ENCODE results near the gene MFAP2. TPM values are rescaled to one million over a fixed set of nuclear protein-coding genes. Genes with fewer than 3 reads are reported as not detected.

MFAP2 gene
- total RNA-seq, 1 experiment from 2014 or later, result 141 TPM

GRCh38 chr1:16960560-16961296 is 19.7 kb downstream of the MFAP2 start (continued):
- no peak for TF ChIP-seq PREB (CRISPR knock-in tag; IDR thresholded peaks at IDR 0.05; ENCODE audit: borderline replicate concordance)
- TF ChIP-seq ZNF423 (CRISPR knock-in tag; IDR thresholded peaks at IDR 0.05), result no peak
- no peak for TF ChIP-seq ESRRA (CRISPR knock-in tag; IDR thresholded peaks at IDR 0.05; ENCODE audit: borderline replicate concordance)
- peak; percentile 52; the same call in 1 of the 2 replicates for TF ChIP-seq USF2 (CRISPR knock-in tag; IDR thresholded peaks at IDR 0.05)
- peak; percentile 33; the same call in 1 of the 2 replicates for TF ChIP-seq CTCF (IDR thresholded peaks at IDR 0.05)
- TF ChIP-seq ATF2 (CRISPR knock-in tag; IDR thresholded peaks at IDR 0.05; ENCODE audit: borderline replicate concordance, low read depth), result no peak
- no peak for TF ChIP-seq JAZF1 (CRISPR knock-in tag; IDR thresholded peaks at IDR 0.05)
- TF ChIP-seq ZSCAN18 (CRISPR knock-in tag; IDR thresholded peaks at IDR 0.05), result no peak
- no peak for TF ChIP-seq ELF4 (CRISPR knock-in tag; IDR thresholded peaks at IDR 0.05; ENCODE audit: low read depth)
- TF ChIP-seq MYBL2 (CRISPR knock-in tag; IDR thresholded peaks at IDR 0.05), result no peak
- TF ChIP-seq NFATC4 (CRISPR knock-in tag; IDR thresholded peaks at IDR 0.05), result no peak
- TF ChIP-seq GABPB1 (CRISPR knock-in tag; IDR thresholded peaks at IDR 0.05), result no peak
- TF ChIP-seq ERG (CRISPR knock-in tag; IDR thresholded peaks at IDR 0.05), result no peak
- TF ChIP-seq ZNF263 (CRISPR knock-in tag; IDR thresholded peaks at IDR 0.05; ENCODE audit: low read depth), result no peak
- no peak for TF ChIP-seq CREB1 (CRISPR knock-in tag; IDR thresholded peaks at IDR 0.05)
- TF ChIP-seq EMX1 (CRISPR knock-in tag; IDR thresholded peaks at IDR 0.05), result no peak
- TF ChIP-seq JUN (CRISPR knock-in tag; IDR thresholded peaks at IDR 0.05), result no peak
- no peak for TF ChIP-seq HMGA2 (CRISPR knock-in tag; IDR thresholded peaks at IDR 0.05)
- no peak; the same call in 1 of the 2 replicates for TF ChIP-seq FOXP1 (CRISPR knock-in tag; IDR thresholded peaks at IDR 0.05; ENCODE audit: borderline replicate concordance)
- no peak for TF ChIP-seq USF1 (CRISPR knock-in tag; IDR thresholded peaks at IDR 0.05)
- TF ChIP-seq ZNF671 (CRISPR knock-in tag; IDR thresholded peaks at IDR 0.05), result no peak
- 0 out of 2 replicates have a peak, but pooled peaks have one; percentile 49 for TF ChIP-seq ZBTB21 (CRISPR knock-in tag; IDR thresholded peaks at IDR 0.05; ENCODE audit: borderline replicate concordance)
- TF ChIP-seq ZNF232 (CRISPR knock-in tag; IDR thresholded peaks at IDR 0.05), result no peak
- TF ChIP-seq FOXK1 (CRISPR knock-in tag; IDR thresholded peaks at IDR 0.05), result no peak
- TF ChIP-seq CBFB (CRISPR knock-in tag; IDR thresholded peaks at IDR 0.05; ENCODE audit: low read depth), result 0 out of 2 replicates have a peak, but pooled peaks have one; percentile 64
- no peak for TF ChIP-seq FOXP4 (CRISPR knock-in tag; IDR thresholded peaks at IDR 0.05)
- TF ChIP-seq OVOL2 (CRISPR knock-in tag; IDR thresholded peaks at IDR 0.05; ENCODE audit: borderline replicate concordance), result no peak
- 0 out of 2 replicates have a peak, but pooled peaks have one; percentile 39 for TF ChIP-seq ZNF416 (CRISPR knock-in tag; IDR thresholded peaks at IDR 0.05)
- TF ChIP-seq NFE2L1 (CRISPR knock-in tag; IDR thresholded peaks at IDR 0.05), result no peak
